Loucy (cell line): Measurements from ENCODE around the gene WIPF2.

Experiments used
- H2AFZ ChIP-seq: fragments of 200-600 bp; sonication (generic); 2 replicates; pipeline ENCODE4 v1.6.0; 2016; ENCODE audit warnings: antibody characterized with exemption, mild to moderate bottlenecking, low read length, moderate library complexity
- H3F3A ChIP-seq: fragments of 200-600 bp; 2 replicates; pipeline ENCODE4 v1.6.0; 2016; ENCODE audit warnings: antibody characterized with exemption, low read depth, mild to moderate bottlenecking
- H3K27me3 ChIP-seq: fragments of 200-600 bp; sonication (generic); 2 replicates; pipeline ENCODE4 v1.6.1; 2014; ENCODE audit warnings: low read length, mild to moderate bottlenecking; ENCODE audit not compliant: insufficient read depth, poor library complexity, severe bottlenecking
- H3K36me3 ChIP-seq: fragments of 200-600 bp; sonication (generic); 2 replicates; pipeline ENCODE4 v1.6.1; 2016; ENCODE audit warnings: low read length; ENCODE audit not compliant: insufficient read depth
- H3K4me1 ChIP-seq: fragments of 200-600 bp; sonication (generic); 2 replicates; pipeline ENCODE4 v1.5.1; 2014; ENCODE audit warnings: low read length, mild to moderate bottlenecking; ENCODE audit not compliant: insufficient read depth, poor library complexity, severe bottlenecking
- H3K4me2 ChIP-seq: fragments of 200-600 bp; sonication (generic); 2 replicates; pipeline ENCODE4 v1.6.0; 2014; ENCODE audit warnings: antibody characterized with exemption, low read length, low read depth, mild to moderate bottlenecking; ENCODE audit not compliant: poor library complexity, severe bottlenecking
- H3K4me3 ChIP-seq: fragments of 200-600 bp; sonication (generic); 2 replicates; pipeline ENCODE4 v1.5.1; 2014; ENCODE audit warnings: low read length, mild to moderate bottlenecking, mixed read lengths; ENCODE audit not compliant: poor library complexity, severe bottlenecking
- H3K79me2 ChIP-seq: fragments of 200-600 bp; sonication (generic); 2 replicates; pipeline ENCODE4 v1.6.1; 2014; ENCODE audit warnings: low read length; ENCODE audit not compliant: insufficient read depth
- H3K9ac ChIP-seq: fragments of 200-600 bp; sonication (generic); 2 replicates; pipeline ENCODE4 v1.6.0; 2014; ENCODE audit warnings: mild to moderate bottlenecking, low read depth, low read length, moderate library complexity; ENCODE audit not compliant: poor library complexity, severe bottlenecking
- H3K9me2 ChIP-seq: fragments of 200-600 bp; sonication (generic); replicated peaks from 2 replicates; pipeline ENCODE4 v1.6.1; 2016; ENCODE audit warnings: low read depth, low read length, mixed read lengths
- H3K9me3 ChIP-seq: fragments of 200-600 bp; sonication (generic); 2 replicates; pipeline ENCODE4 v1.6.1; 2014; ENCODE audit warnings: mild to moderate bottlenecking, antibody characterized with exemption, low read length, low read depth; ENCODE audit not compliant: insufficient read depth
- H4K20me1 ChIP-seq: fragments of 200-600 bp; sonication (generic); 2 replicates; pipeline ENCODE4 v1.6.0; 2014; ENCODE audit warnings: antibody characterized with exemption, low read length, mild to moderate bottlenecking; ENCODE audit not compliant: insufficient read depth, poor library complexity, severe bottlenecking
- EZH2phosphoT487 ChIP-seq: fragments of 200-600 bp; IDR thresholded peaks from 2 replicates; pipeline ENCODE4 v1.6.1; 2018; ENCODE audit warnings: antibody characterized with exemption, mild to moderate bottlenecking, moderate library complexity, borderline replicate concordance
- TF ChIP-seq, protein P1 (sequence below): fragments of 200-600 bp; sonication (generic); conservative IDR thresholded peaks from 2 replicates; pipeline ENCODE4 v1.5.1; 2014; ENCODE audit warnings: mild to moderate bottlenecking, antibody characterized with exemption, low read length

Gene WIPF2

DNA sequence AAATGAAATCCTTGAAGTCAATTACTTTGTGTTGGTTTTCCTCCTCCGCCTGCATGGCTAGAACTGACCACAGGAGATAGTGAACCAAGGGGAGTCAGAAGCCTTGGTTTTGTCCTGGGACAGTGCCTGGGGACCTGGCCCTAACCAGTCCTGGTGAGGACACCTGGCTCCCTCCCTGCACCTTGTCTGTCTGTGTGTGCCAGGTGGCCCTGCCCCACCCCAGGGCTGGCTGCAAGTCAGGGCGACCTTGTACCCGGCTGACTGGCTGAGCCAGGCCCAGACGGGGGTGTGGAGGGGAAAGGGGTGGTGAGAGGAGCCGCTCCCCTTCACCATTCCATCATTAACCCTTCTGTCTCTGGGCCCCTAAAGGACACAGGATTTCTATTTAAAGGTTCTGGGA, 38.4 kb upstream of the WIPF2 start:
- Histone ChIP-seq H3K4me3 (no peak overlapping the region), H3K9ac (no peak overlapping the region), H4K20me1 (no peaks in the 10 kb centered on the region), H3K9me2 (no peaks in the 10 kb centered on the region), H3K79me2 (no peaks in the 10 kb centered on the region), H3K27me3 (no peaks in the 10 kb centered on the region), H3K4me1 (no peaks in the 10 kb centered on the region), H3K9me3 (no peaks in the 10 kb centered on the region), H2AFZ (no peak overlapping the region), H3K4me2 (no peak overlapping the region), H3F3A (no peaks in the 10 kb centered on the region), H3K36me3 (peaks cover 17% of the 10 kb centered on the region; the same call in 1 of the 2 replicates)
- TF ChIP-seq, protein P1, sequence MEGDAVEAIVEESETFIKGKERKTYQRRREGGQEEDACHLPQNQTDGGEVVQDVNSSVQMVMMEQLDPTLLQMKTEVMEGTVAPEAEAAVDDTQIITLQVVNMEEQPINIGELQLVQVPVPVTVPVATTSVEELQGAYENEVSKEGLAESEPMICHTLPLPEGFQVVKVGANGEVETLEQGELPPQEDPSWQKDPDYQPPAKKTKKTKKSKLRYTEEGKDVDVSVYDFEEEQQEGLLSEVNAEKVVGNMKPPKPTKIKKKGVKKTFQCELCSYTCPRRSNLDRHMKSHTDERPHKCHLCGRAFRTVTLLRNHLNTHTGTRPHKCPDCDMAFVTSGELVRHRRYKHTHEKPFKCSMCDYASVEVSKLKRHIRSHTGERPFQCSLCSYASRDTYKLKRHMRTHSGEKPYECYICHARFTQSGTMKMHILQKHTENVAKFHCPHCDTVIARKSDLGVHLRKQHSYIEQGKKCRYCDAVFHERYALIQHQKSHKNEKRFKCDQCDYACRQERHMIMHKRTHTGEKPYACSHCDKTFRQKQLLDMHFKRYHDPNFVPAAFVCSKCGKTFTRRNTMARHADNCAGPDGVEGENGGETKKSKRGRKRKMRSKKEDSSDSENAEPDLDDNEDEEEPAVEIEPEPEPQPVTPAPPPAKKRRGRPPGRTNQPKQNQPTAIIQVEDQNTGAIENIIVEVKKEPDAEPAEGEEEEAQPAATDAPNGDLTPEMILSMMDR: no peak
- TF ChIP-seq EZH2phosphoT487: no peak

DNA sequence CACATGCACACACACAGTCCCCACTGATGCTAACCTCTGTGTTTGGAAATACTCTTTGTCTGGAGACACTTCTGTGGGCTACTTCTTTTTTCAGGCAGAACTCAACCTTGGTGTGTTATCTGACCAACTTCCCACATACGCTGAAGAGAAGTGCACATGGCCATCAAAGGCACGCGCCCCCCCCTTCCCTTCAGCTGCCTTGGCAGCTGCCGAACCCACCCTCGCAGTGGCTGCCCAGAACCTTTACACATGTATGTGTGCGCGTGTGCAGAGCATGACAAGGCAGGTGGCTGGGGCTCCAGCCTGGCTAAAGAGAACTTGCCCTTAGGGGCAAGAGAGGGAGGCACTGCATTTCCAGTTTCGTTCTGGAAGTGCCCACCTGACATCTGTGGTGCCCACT, 37.9 kb upstream of the WIPF2 start:
- no peak overlapping the region for H3K9ac ChIP-seq
- H3K9me3 ChIP-seq: no peaks in the 10 kb centered on the region
- TF ChIP-seq, protein P1: no peak
- no peaks in the 10 kb centered on the region for H3K27me3 ChIP-seq
- no peaks in the 10 kb centered on the region for H4K20me1 ChIP-seq
- H3K9me2 ChIP-seq: no peaks in the 10 kb centered on the region
- no peaks in the 10 kb centered on the region for H3F3A ChIP-seq
- H3K4me2 ChIP-seq: no peak overlapping the region
- H2AFZ ChIP-seq: no peak overlapping the region
- peaks cover 12% of the 10 kb centered on the region; the same call in 1 of the 2 replicates for H3K36me3 ChIP-seq
- no peaks in the 10 kb centered on the region for H3K4me1 ChIP-seq
- H3K79me2 ChIP-seq: no peaks in the 10 kb centered on the region
- H3K4me3 ChIP-seq: no peak overlapping the region

DNA sequence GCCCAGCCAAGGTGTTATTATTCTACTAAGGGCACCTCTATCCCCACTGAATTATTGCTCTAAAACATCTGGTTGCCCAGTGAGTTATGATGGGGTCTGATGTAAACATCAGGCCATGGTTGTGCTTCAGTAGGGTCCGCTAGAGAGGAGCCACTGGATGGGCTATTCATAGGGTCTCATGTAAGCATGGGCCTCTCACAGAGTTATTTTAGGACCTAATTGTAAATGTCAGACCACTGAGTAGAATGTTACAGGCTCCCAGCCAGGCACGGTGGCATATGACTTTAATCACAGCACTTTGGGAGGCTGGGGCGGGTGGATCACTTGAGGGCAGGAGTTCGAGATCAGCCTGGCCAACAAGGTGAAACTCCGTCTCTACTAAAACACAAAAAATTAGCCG, 36.5 kb upstream of the WIPF2 start:
- H4K20me1 ChIP-seq: no peaks in the 10 kb centered on the region
- H3F3A ChIP-seq: no peaks in the 10 kb centered on the region
- no peak overlapping the region for H2AFZ ChIP-seq
- no peaks in the 10 kb centered on the region for H3K9me2 ChIP-seq
- no peak overlapping the region for H3K4me2 ChIP-seq
- no peaks in the 10 kb centered on the region for H3K9me3 ChIP-seq
- peaks cover 3% of the 10 kb centered on the region; the same call in 1 of the 2 replicates for H3K36me3 ChIP-seq
- H3K4me1 ChIP-seq: no peaks in the 10 kb centered on the region
- H3K4me3 ChIP-seq: no peak overlapping the region
- TF ChIP-seq EZH2phosphoT487: no peak
- TF ChIP-seq, protein P1: no peak
- H3K79me2 ChIP-seq: no peaks in the 10 kb centered on the region
- no peaks in the 10 kb centered on the region for H3K27me3 ChIP-seq
- H3K9ac ChIP-seq: no peak overlapping the region
